Loucy (cell line): ENCODE results near the gene PKHD1.

Experiments
- EZH2phosphoT487 ChIP-seq: fragments of 200-600 bp; IDR thresholded peaks from 2 replicates; pipeline ENCODE4 v1.6.1; 2018; ENCODE audit warnings: antibody characterized with exemption, mild to moderate bottlenecking, moderate library complexity, borderline replicate concordance
- TF ChIP-seq, protein P1 (sequence below): fragments of 200-600 bp; sonication (generic); conservative IDR thresholded peaks from 2 replicates; pipeline ENCODE4 v1.5.1; 2014; ENCODE audit warnings: mild to moderate bottlenecking, antibody characterized with exemption, low read length

DNA sequence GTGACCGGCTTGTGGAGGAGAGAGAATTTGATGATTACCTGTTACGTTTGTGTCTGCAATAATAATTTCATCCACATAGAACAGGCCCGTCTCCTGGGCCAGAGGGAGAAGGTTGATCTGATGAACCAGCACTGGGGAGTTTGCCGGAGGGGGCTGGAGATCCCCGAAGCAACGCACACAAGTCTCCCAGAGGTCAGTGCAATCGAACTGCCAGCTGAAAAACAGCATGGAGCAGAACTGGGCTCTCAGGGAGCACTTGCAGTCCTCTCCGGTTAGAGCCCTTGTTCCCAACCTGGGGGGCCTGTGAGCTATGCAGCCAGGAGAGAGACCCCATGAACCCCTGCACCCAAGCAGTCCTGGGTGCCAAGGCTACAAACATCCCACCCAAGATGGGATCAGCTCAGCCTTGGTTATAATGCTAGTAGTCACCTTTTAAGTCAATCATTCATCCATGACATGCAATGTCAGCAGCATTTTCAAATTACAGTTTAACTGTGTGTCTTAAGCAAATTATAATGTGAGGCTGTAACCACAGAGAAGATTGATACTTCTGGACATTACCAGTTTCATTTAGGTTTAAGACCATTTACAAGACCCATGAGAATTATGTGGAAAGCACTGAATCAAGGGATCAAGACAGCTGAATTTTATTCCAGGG lies 34.2 kb downstream of the PKHD1 start:
- TF ChIP-seq, protein P1, sequence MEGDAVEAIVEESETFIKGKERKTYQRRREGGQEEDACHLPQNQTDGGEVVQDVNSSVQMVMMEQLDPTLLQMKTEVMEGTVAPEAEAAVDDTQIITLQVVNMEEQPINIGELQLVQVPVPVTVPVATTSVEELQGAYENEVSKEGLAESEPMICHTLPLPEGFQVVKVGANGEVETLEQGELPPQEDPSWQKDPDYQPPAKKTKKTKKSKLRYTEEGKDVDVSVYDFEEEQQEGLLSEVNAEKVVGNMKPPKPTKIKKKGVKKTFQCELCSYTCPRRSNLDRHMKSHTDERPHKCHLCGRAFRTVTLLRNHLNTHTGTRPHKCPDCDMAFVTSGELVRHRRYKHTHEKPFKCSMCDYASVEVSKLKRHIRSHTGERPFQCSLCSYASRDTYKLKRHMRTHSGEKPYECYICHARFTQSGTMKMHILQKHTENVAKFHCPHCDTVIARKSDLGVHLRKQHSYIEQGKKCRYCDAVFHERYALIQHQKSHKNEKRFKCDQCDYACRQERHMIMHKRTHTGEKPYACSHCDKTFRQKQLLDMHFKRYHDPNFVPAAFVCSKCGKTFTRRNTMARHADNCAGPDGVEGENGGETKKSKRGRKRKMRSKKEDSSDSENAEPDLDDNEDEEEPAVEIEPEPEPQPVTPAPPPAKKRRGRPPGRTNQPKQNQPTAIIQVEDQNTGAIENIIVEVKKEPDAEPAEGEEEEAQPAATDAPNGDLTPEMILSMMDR: no peak
- TF ChIP-seq EZH2phosphoT487: no peak
